IPS-11a (cell line): ENCODE data around the gene PAFAH1B1.

Experiments
- H3K4me3 ChIP-seq: one replicate; pipeline ENCODE4 v1.5.1; 2013; ENCODE audit warnings: low read depth, low read length, control low read depth

The PAFAH1B1 gene

DNA sequence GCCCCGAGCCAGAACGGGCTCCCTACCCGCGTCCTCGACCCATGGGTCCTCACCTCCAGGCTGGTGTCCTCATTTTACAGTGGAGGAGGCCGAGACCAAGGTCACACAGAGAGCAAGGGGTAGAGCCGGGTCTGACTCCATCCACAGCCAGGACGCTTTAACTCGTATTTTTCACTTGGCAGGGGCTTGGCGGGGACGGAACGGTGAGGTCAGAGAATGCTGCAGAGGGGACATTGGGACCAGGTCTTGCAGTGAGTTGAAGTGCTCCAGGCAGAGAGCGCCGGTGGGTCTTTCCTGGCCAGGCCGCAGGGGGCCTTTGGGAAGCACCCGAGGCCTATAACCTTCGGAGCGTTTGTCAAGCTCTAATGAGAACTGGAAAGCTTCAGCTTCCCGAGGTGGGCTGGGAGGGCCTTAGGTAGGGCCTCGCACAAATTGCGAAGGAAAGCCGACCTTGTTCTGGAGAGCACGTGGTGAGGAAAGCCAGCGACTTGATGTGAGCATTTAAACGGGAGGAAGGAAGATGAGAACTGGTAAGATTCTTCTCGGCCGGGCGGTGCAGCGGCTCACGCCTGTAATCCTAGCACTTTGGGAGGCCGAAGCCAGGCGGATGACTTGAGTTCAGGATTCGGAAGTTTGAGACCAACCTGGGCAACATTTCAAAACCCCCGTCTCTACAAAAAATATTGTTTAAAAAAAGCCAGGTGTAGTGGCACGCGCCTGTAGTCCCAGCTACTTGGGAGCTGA, 119.0 kb downstream of the PAFAH1B1 start:
- H3K4me3 ChIP-seq = peak overlapping the region; percentile 72

DNA sequence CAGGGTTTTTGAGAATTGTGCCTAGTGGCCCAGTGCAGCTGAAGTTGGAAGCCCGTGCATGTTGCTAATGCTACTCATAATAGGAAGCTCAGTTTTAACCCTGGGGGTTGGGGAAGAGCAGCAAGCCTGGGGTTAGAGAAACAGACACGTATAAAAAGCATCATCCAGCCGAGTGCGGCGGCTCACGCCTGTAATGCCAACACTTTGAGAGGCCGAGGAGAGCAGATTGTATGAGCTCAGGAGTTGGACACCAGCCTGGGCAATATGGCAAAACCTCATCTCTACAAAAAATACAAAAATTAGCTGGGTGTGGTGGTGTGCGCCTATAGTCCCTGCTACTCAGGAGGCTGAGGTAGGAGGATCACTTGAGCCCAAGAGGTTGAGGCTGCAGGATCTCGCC, 120.4 kb downstream of the PAFAH1B1 start:
- no peak overlapping the region for H3K4me3 ChIP-seq

DNA sequence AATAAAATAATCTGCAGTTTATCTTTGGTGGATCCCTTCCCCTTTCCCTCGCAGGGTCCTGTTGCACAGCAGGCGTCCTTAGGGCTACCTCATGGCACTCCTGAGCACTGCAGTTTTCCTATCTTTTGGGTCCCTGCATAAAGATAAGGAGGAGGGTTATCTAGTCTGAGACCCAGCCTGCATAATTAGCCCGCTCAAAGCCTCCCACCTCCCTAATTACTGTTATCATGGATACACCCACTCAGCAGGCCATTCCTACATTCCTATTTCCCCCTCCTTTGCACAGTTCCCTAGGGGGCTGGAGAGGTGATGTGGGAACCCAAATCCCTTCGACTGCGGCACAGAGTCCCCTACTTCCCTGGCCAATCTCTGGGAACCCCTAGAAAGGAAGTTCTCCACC, 123.2 kb downstream of the PAFAH1B1 start:
- H3K4me3 ChIP-seq = no peak overlapping the region

DNA sequence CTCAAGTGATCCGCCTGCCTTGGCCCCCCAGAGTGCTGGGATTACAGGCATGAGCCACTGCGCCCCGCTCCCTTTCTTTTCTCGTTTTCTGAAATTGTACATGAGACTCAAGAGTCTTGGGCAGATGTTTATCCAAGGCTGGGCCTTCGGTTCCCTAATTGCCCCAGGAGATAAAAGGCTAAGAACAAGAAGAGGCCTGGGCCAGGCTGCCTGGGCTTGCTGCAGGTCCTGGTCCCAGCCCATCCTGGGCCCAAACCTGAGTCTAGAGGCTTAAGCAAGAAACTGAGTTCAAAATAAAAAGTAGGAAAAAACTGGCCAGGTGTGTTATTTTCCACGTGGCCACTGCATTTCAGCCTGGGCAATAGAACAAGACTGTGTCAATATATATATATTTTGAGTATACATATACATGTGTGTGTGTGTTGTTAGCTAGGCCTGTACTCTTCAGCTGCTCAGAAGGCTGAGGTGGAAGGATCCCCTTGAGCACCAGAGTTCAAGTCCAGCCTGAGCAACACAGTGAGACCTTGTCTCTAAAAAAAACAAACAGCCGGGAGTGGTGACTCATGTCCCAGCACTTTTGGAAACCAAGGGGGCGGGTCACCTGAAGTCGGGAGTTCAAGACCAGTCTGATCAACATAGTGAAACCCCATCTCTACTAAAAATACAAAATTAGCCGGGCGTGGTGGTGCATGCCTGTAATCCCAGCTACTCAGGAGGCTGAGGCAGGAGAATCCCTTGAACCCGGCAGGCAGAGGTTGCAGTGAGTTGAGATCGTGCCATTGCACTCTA, 124.9 kb downstream of the PAFAH1B1 start:
- no peak overlapping the region for H3K4me3 ChIP-seq

DNA sequence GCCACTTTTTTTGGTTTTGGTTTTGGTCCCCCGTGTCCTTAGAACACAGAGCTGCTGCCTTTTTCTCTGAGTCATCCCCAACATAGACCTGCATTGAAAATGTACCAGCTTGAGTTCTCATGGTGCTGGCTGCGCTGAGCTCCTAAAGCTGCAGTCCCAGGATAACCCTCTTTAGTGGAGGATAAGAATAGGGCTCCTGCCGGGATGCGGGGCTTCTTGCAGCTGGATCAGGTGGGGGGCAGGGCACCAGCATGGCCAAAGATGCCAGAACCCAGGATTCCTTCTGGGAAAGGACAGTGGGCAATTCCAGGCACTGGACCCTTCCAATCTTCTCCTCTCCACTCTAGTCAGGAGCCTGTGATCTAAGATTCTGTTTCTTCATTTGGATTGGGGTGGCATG, 126.4 kb downstream of the PAFAH1B1 start:
- no peak overlapping the region for H3K4me3 ChIP-seq

DNA sequence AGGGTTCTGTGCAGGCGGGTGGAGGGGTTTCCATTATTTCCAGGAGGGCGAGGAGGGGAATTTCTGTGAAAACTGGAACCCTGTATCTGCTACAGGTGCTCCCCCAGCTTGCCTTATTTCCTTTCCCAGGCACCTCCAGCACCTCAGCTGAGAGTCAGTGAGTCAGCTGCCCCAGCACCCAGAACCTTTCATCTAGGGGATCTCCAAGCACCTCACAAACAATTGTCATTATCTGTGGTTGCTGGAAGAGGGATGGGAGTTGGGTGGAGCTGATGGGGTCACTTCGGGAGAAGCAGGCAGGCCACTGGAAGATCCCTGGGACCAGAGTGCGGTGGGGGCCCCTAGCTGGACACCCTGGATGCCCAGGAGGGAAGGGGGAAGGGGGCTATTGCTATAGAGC, 128.1 kb downstream of the PAFAH1B1 start:
- H3K4me3 ChIP-seq = no peak overlapping the region

DNA sequence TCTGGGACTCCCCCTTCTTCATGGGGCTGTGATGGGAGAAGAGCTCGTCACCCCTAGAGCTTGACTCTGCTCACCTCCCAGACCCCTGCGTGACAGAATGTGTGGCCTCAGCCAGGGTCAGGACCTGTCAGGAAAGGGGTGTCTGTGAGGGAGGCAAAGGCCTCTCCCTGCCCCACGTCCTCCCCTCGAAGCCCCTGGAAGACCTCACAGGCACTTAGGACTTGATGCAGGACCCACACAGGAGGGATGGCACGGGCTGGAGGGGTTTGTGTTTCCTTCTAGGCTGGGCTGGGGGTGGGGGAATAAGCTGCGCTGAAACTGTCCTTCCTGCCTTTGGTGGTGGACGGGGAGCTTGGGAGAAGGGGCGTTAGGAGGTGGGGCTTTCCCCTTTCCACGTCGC, 129.2 kb downstream of the PAFAH1B1 start:
- H3K4me3 ChIP-seq = no peak overlapping the region

DNA sequence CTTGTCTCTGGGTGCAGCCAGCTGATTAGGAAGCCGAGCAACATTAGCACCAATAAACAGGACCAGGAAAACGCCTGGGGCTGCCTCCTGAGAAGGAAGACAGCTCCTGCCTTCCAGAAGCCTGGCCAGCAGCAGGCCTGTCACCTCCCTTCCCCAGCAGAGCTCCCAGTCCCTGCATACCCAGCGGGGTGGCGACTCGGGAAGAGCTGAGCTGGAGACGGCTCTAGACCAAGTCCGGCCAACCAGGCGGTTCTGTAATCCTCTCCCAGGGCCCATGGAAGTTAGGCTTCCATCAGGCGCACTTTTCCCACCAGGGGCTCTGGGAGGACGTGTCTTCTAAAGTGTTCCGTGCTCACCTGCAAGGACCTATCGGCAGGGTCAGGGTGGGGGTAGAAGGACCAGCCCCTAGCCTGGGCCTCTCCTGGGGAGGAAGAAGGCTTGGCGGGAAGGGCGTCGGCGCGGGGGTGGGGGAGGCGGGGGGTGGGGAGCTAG, 130.1 kb downstream of the PAFAH1B1 start:
- no peak overlapping the region for H3K4me3 ChIP-seq

DNA sequence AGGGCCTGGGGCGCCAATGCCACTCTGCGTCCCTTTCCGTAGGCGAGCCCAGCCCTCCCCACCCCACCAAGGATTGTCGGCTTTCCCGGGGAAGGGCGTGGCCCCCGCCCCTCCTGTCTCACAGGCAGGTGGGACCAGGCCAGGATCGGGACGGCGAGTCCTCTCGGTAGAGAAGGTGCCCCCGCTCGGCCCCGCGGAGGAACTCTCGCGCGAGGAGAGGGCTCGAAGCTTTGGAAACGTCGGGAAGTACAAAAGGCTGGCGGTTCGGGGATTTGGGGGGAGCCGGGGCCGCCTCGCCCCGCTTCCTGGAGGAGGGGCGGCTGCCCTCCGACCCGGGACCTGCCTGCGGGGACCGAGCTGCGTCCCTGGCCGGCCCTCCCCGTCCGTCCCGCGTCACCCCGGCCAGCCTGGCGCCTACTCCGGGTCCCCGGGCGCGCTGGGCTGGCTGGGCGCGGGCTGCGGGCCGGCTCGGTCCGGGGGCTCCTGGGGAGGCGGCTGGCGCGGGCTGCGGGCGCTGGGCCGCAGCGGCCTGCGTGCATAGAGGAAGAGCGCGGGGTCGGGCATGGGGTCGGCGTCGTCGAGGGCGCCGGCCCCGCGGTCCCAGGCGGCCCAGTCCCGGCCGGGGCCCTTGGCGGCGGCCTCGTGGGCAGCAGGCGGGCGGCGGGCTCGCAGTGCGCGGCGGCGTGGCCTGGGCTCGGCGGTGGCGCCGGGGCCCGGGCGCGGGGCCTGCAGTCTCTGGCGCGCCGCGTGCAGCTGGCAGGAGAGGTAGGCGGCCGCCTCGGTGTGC, 130.7 kb downstream of the PAFAH1B1 start:
- peak overlapping the region; percentile 29 for H3K4me3 ChIP-seq

DNA sequence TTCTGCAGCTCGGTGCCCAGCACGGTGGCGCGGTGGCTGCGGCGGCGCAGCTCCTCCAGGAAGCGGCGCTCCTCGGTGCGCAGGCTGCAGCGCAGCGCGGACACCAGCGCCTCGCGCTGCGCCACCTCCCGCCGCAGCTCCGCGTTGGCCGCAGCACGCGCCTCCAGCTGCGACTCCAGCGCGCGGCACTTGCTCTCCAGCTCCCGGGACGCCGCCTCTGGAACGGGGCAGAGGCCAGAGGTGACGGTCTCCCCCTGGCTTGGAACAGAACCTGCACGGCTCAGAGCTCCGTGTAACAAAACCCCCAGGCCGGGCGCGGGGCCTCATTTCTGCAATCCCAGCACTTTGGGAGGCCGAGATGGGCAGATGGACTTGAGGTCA, 131.3 kb downstream of the PAFAH1B1 start:
- H3K4me3 ChIP-seq = peak overlapping the region; percentile 29

DNA sequence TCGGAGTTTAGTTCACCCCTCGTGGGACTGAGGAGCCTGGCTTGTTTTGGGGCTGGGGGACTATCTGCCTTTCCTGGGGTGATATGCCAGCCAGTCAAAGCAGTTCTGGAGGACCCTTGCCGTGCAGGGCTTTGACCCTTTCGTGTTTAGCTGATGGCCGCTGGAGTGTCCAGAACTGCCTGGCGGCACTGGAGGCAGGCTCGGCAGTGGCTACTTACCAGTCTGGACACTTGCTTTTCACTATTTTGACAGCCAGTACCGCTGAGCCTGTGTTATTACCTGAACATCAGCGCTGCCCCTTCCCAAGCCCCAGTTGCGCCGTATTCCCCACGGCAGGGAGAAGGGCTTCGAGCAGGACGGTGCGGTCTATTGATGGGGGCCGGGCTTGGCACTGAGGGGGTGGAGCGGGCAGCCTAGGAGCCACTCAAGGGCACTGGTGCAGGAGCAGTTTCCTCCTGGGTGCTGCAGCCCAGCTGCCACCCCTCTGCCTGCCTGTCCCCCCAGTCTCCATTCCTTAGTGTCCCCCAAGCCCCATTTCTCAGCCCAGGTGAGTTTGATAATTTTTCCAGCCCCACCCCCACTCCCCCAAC, 137.4 kb downstream of the PAFAH1B1 start:
- H3K4me3 ChIP-seq = no peak overlapping the region

DNA sequence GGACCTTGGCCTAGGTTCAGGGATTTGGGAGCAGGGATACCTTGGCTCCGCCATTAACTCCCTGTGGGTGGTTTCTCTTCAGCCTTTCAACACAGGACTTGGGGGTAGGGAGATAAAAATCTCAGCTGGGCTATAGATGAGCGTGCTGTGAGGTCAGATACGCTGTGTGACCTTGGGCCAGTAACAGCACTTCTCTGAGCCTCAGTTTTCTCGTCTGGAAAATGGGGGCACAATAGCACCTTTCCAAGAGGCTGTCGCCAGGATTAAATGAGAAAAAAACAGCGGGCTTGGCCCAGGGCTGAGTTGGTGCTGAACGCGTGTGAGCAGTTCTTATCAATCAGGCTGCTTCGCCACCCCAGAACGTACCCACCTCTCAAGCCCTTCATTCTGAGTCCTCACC, 138.4 kb downstream of the PAFAH1B1 start:
- no peak overlapping the region for H3K4me3 ChIP-seq

DNA sequence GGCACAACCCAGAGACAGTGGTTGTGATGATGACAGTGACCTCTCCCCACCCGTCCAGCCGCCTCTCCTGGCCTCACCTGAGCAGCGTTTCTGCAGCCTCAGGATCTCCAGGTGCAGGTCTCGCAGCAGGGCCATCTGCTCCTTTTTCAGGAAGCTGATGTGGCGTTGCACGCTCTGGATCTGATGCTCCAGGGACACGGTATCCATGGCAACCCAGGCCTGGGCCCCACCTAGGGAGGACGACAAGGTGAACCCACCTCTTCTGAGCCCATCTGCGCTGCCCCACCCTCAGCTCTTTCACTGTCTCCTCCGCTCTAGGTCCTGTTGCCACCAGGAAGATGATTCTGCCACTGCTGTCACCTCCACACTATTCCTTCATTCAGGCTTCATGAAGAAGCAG, 141.5 kb downstream of the PAFAH1B1 start:
- H3K4me3 ChIP-seq = no peak overlapping the region
